ENCODE data around the gene CYBC1.

Gene CYBC1

DNA sequence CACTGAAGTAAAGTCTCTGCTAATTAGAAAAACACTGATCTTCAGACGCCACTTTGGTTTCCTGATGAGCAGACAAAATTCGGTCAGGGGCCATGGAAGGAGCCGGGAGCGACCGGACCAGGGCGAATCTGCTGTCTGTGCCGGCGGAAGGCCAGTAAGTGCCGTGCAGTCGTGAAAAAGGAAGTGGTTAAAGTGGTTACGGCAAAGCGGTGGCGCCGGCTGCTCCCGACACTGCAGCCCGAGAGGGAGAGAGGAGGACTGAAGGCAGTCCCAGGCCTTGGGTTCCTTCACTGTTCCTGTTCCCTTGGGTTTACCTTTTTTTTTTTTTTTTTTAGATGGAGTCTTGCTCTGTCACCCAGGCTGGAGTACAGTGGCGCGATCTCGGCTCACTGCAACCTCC lies 49.7 kb downstream of the CYBC1 start:
- DNase-seq (ENCODE audit: low spot score) = peak; percentile 92
- TF ChIP-seq, protein P1, sequence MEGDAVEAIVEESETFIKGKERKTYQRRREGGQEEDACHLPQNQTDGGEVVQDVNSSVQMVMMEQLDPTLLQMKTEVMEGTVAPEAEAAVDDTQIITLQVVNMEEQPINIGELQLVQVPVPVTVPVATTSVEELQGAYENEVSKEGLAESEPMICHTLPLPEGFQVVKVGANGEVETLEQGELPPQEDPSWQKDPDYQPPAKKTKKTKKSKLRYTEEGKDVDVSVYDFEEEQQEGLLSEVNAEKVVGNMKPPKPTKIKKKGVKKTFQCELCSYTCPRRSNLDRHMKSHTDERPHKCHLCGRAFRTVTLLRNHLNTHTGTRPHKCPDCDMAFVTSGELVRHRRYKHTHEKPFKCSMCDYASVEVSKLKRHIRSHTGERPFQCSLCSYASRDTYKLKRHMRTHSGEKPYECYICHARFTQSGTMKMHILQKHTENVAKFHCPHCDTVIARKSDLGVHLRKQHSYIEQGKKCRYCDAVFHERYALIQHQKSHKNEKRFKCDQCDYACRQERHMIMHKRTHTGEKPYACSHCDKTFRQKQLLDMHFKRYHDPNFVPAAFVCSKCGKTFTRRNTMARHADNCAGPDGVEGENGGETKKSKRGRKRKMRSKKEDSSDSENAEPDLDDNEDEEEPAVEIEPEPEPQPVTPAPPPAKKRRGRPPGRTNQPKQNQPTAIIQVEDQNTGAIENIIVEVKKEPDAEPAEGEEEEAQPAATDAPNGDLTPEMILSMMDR (IDR thresholded peaks at IDR 0.05; ENCODE audit: extremely low read depth, missing control alignments) = no peak

- TF ChIP-seq, protein P1 (IDR thresholded peaks at IDR 0.05; ENCODE audit: extremely low read depth, missing control alignments) = no peak
- no peak for DNase-seq (ENCODE audit: low spot score)
These were observed 50.3 kb downstream of the CYBC1 start for GRCh38 chr17:82400206-82400605.

DNA sequence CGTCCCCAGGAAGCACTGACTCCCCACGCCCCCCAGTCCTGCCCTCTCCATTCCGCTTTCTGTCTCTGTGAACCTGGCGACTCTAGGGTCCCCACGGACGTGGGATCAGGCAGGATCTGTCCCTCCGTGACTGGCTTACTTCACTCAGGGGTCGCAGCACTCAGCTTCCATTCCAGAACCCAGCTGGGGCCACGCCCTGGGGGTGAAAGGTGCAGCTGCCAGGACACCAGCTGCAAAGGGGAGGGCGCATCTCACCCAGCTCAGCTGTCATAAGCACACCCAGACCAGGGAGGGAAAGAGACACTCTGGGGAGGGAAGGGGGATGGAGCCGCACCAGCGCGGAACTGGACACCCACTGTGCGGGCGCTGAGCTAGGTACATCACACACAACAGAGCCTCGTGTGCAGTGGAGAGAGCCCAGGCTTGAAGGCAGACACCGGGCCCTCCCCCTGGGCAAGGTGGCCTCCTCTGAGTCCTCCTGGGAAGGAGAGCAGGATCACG lies 50.9 kb downstream of the CYBC1 start:
- DNase-seq (ENCODE audit: low spot score) = no peak
- TF ChIP-seq, protein P1 (IDR thresholded peaks at IDR 0.05; ENCODE audit: extremely low read depth, missing control alignments) = no peak

DNA sequence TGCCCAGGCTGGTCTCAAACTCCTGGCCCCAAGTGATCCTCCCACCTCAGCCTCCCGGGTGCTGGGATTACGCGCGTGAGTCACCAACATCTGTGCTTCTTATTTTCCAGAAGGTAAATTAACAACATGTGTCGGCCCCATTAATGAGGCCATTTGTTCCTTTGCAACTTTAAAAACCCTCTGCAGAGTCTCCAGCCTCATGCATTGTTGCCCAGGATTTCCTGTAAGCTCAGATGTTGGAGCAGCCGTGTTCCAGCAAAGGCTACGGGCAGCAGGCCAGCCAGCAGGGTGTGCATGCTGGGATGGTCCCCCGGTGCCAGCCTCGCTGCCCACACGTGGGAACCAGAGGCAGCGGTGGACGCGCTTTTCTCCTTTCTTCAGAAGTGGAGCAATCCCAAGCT lies 51.5 kb downstream of the CYBC1 start:
- no peak for DNase-seq (ENCODE audit: low spot score)
- TF ChIP-seq, protein P1 (IDR thresholded peaks at IDR 0.05; ENCODE audit: extremely low read depth, missing control alignments) = no peak

GRCh38 chr17:82397449-82398335 lies 52.9 kb downstream of the CYBC1 start:
- DNase-seq (ENCODE audit: low spot score) = no peak
- TF ChIP-seq, protein P1 (IDR thresholded peaks at IDR 0.05; ENCODE audit: extremely low read depth, missing control alignments) = no peak

- no peak for DNase-seq (ENCODE audit: low spot score)
- TF ChIP-seq, protein P1 (IDR thresholded peaks at IDR 0.05; ENCODE audit: extremely low read depth, missing control alignments) = no peak
These were observed 53.7 kb downstream of the CYBC1 start for GRCh38 chr17:82396601-82397435.

DNA sequence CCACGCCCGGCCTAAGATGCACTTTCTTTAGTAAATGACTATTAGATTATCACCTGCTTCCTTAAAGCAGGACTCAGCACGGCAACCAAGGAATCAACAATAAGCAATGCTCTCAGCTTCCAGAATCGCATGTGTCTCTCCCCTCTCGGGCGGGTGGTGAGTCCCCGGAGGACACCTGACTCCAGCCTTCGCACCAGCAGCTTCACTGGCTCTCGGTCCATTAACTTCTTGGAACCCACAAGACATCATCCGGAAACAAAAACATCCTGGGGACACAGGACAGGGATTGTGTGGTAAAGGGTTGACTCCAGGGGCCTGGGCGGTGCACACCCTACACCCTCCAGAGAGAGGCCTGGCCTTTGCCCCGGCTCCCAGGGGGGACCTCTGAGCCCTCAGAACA lies 56.3 kb downstream of the CYBC1 start:
- no peak for DNase-seq (ENCODE audit: low spot score)
- TF ChIP-seq, protein P1 (IDR thresholded peaks at IDR 0.05; ENCODE audit: extremely low read depth, missing control alignments) = no peak
